ENCODE measurements around the gene ZNF561. TPM values are rescaled to one million over a fixed set of nuclear protein-coding genes. Genes with fewer than 3 reads are reported as not detected.

The ZNF561 gene
- total and polyA plus RNA-seq, 10 of the 15 experiments (the other 5 are each of a cell fraction or from before 2014, with no cell fraction given), result 12.8 to 38.2 (median 22.2) TPM

DNA sequence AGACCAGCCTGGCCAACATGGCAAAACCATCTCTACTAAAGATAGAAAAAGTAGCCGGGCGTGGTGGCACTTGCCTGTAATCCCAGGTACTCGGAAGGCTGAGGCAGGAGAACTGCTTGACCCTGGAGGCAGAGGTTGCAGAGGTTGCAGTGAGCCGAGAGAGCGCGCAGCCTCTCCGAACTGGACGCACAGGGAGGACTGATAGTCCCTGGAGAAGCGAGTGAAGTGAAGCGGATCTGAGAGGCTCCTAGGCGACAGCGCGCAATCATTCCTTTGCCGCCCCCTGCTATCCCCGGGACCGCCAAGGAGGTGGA is 233 bp downstream of the ZNF561 start:
- ChIA-PET SMC1A (ENCODE audit: uncharacterized antibody, unreplicated experiment) (no interaction called here), RAD21 (ENCODE audit: unreplicated experiment) (no interaction called here), CTCF (interaction anchor here (1.3 kb wide), 1 partner anchor 176 kb away, joined by 5 read pairs; no protein-coding TSS in a partner anchor), POLR2A (no interaction called here)
- BruUV-seq (replicated peaks), result no TSS peak
- peak; percentile 71 for ATAC-seq
- Histone ChIP-seq H3K9me3 (replicated peaks; ENCODE audit: control insufficient read depth, insufficient read depth, low read length) (peaks cover under 1% of the 10 kb centered on the region; the same call in 2 of the 3 replicates), H3K36me3 (ENCODE audit: control insufficient read depth in 2 of 2, insufficient read depth in 2 of 2, low read length in 1 of 2) (peaks cover 3 to 24% of the 10 kb centered on the region in 2 experiments), H3K27ac (ENCODE audit: control insufficient read depth, insufficient read depth) (peak overlapping the region; percentile 99), H3K4me2 (ENCODE audit: control insufficient read depth, insufficient read depth) (peak overlapping the region; percentile 85), H3K4me1 (ENCODE audit: control insufficient read depth, insufficient read depth, low read length) (peaks cover 3% of the 10 kb centered on the region; the same call in 1 of the 2 replicates), H3K79me2 (ENCODE audit: control insufficient read depth, insufficient read depth, low read length) (peaks cover 18% of the 10 kb centered on the region), H4K20me1 (ENCODE audit: control insufficient read depth, insufficient read depth) (no peaks in the 10 kb centered on the region), H3K9ac (ENCODE audit: control insufficient read depth, insufficient read depth, low read length) (peak overlapping the region; percentile 94), H2AFZ (ENCODE audit: control insufficient read depth, low read depth, low read length) (peak overlapping the region; percentile 95), H3K4me3 (peak overlapping the region; percentile 87), H3K27me3 (replicated peaks in 1 of 2; ENCODE audit: control insufficient read depth in 2 of 2, insufficient read depth in 2 of 2, low read length in 1 of 2) (no peaks in the 10 kb centered on the region)
- no peak for TF ChIP-seq MYC (IDR thresholded peaks at IDR 0.05; ENCODE audit: insufficient read depth, insufficient read length, insufficient replicate concordance, low read length, severe bottlenecking)
- no peak for TF ChIP-seq MEF2A (IDR thresholded peaks at IDR 0.05; ENCODE audit: insufficient read depth, low read depth, low read length)
- TF ChIP-seq DPF2 (IDR thresholded peaks at IDR 0.05), result peak; percentile 44; the same call in 1 of the 2 replicates
- TF ChIP-seq EED (IDR thresholded peaks at IDR 0.05; ENCODE audit: low read depth), result peak; percentile 20
- TF ChIP-seq ZSCAN29 (IDR thresholded peaks at IDR 0.05), result no peak
- TF ChIP-seq RELA (IDR thresholded peaks at IDR 0.05; ENCODE audit: borderline replicate concordance, partially characterized antibody), result no peak
- no peak for TF ChIP-seq CHD4 (IDR thresholded peaks at IDR 0.05)
- no peak for TF ChIP-seq ZNF217 (IDR thresholded peaks at IDR 0.05)
- TF ChIP-seq HDGF (IDR thresholded peaks at IDR 0.05), result no peak
- TF ChIP-seq KLF5 (IDR thresholded peaks at IDR 0.05; ENCODE audit: partially characterized antibody), result no peak
- TF ChIP-seq NFXL1 (IDR thresholded peaks at IDR 0.05; ENCODE audit: borderline replicate concordance), result no peak
- TF ChIP-seq ZNF207 (IDR thresholded peaks at IDR 0.05; ENCODE audit: borderline replicate concordance), result no peak
- no peak for TF ChIP-seq SIX5 (IDR thresholded peaks at IDR 0.05; ENCODE audit: low read depth, low read length, severe bottlenecking)
- TF ChIP-seq KAT2A (conservative IDR thresholded peaks at IDR 0.05; ENCODE audit: control insufficient read depth, low read depth, low read length), result no peak
- TF ChIP-seq POLR2AphosphoS5 (IDR thresholded peaks at IDR 0.05; ENCODE audit: low read length), result no peak
- no peak for TF ChIP-seq SRF (IDR thresholded peaks at IDR 0.05; ENCODE audit: low read depth in 2 of 2, low read length in 2 of 2)
- peak; percentile 86 for TF ChIP-seq NR2F1 (conservative IDR thresholded peaks at IDR 0.05)
- no peak for FAIRE-seq
- intact Hi-C loops (cut with micrococcal nuclease; ENCODE audit: unreplicated experiment) (loop anchor here (1.0 kb wide), 1 partner anchor 484 kb away; no protein-coding TSS in a partner anchor), in situ Hi-C loops (cut with MboI) (loop anchor here (5.0 to 10.0 kb wide), 2 partner anchors 172 to 486 kb away; no protein-coding TSS in a partner anchor)
- under 1% methylated on average over 16 of the region's 16 CpGs for WGBS (ENCODE audit: insufficient coverage, insufficient replicate concordance, low lambda C conversion rate, missing lambda C conversion rate)
- DNase-seq (ENCODE audit: low read depth, low spot score), result no peak

Data from GM12878 (cell line).